ENCODE data around the gene PARPBP.
"Not testable (repeated sequence)": the region's sequence is repeated elsewhere in the genome, so short reads cannot be mapped to it uniquely, and the experiment has no call there.

- not testable (repeated sequence) for TF ChIP-seq CTCF (IDR thresholded peaks at IDR 0.05; ENCODE audit: poor library complexity, severe bottlenecking); EP300 (conservative IDR thresholded peaks at IDR 0.05; ENCODE audit: poor library complexity, severe bottlenecking)
Observed at GRCh38 chr12:102072092-102072491, 47.9 kb upstream of the PARPBP start.
